Mesothelial cell of epicardium (in vitro differentiated cells): ENCODE measurements around the gene FRS3. TPM values are rescaled to one million over a fixed set of nuclear protein-coding genes. Genes with fewer than 3 reads are reported as not detected.
A peak's percentile ranks its signal among the peaks of the same experiment; 100 is the strongest.
"Not testable (repeated sequence)": the region's sequence is repeated elsewhere in the genome, so short reads cannot be mapped to it uniquely, and the experiment has no call there.

Source experiments
- DNase-seq, 2 experiments: peaks; one replicate each; pipeline ENCODE4 v3.0.0; 2021; ENCODE audit warnings: low spot score in 2 of 2; ENCODE audit not compliant: unreplicated experiment in 2 of 2
- H3K27ac Mint-ChIP-seq: 2 replicates; pipeline ENCODE4 v1.8.0; 2021; ENCODE audit warnings: mixed read lengths
- H3K27me3 Mint-ChIP-seq: 2 replicates; pipeline ENCODE4 v1.8.0; 2021; ENCODE audit warnings: low read depth, mixed read lengths
- H3K36me3 Mint-ChIP-seq: 2 replicates; pipeline ENCODE4 v1.8.0; 2021; ENCODE audit warnings: mixed read lengths
- H3K4me1 Mint-ChIP-seq: 2 replicates; pipeline ENCODE4 v1.8.0; 2021; ENCODE audit warnings: mixed read lengths
- H3K4me3 Mint-ChIP-seq: 2 replicates; pipeline ENCODE4 v1.8.0; 2021; ENCODE audit warnings: mild to moderate bottlenecking, moderate library complexity, mixed read lengths
- H3K9me3 Mint-ChIP-seq: 2 replicates; pipeline ENCODE4 v1.8.0; 2021; ENCODE audit warnings: mixed read lengths
- CTCF ChIP-seq: fragments of 200-600 bp; sonication (generic); IDR thresholded peaks from one replicate; pipeline ENCODE4 v1.5.0; 2021; ENCODE audit warnings: antibody characterized with exemption; ENCODE audit not compliant: unreplicated experiment
- total RNA-seq: library from RNA; stranded (reverse); gene quantifications from 3 replicates; pipeline ENCODE4 v1.2.1, GENCODE V29; 2021

FRS3 gene
- total RNA-seq, 1 donor from 2014 or later: 6.8 TPM

DNA sequence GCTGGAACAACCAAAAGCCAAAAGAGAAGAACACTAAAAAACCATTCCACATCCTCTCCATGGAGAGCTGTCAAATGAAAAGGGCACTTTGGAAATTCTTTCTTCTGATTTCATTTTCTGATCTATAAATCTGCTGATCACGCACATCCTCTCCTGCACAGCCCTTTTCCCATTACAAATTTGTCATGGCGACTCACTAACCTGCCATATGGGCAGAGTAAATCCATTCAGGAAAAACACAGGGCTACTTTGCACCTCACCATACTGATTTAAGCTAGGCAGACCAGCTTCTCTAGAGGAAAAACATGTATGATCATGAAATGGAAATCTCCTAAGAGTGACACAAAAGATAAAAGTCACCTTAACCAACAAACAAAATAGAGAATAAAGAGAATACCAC, 33.8 kb upstream of the FRS3 start:
- no peak for TF ChIP-seq CTCF
- H3K4me3 Mint-ChIP-seq: no peak overlapping the region
- no peak for DNase-seq

DNA sequence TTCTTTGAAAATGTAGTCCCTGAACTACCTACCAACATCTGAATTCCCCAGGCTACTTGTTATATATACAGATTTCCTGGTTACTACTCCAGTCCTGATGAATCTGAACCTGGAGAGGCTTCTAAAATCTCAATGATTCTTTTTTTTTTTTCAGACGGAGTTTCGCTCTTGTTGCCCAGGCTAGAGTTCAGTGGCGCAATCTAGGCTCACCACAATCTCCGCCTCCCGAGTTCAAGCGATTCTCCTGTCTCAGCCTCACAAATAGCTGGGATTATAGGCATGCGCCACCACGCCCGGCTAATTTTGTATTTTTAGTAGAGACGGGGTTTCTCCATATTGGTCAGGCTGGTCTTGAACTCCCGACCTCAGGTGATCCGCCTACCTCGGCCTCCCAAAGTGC, 32.2 kb upstream of the FRS3 start:
- H3K27ac Mint-ChIP-seq, DNase-seq, H3K9me3 Mint-ChIP-seq, H3K27me3 Mint-ChIP-seq, H3K4me1 Mint-ChIP-seq, H3K4me3 Mint-ChIP-seq, H3K36me3 Mint-ChIP-seq: not testable (repeated sequence)

More for the DNA sequence above, 33.8 kb upstream of the FRS3 start:
- no peaks in the 10 kb centered on the region for H3K9me3 Mint-ChIP-seq
- H3K27me3 Mint-ChIP-seq: no peaks in the 10 kb centered on the region
- H3K27ac Mint-ChIP-seq: no peak overlapping the region
- H3K4me1 Mint-ChIP-seq: peaks cover under 1% of the 10 kb centered on the region
- no peaks in the 10 kb centered on the region for H3K36me3 Mint-ChIP-seq

- no peaks in the 10 kb centered on the region for H3K27me3 Mint-ChIP-seq
- no peak for TF ChIP-seq CTCF
- H3K4me3 Mint-ChIP-seq: no peak overlapping the region
- no peaks in the 10 kb centered on the region for H3K9me3 Mint-ChIP-seq
- H3K4me1 Mint-ChIP-seq: no peaks in the 10 kb centered on the region
- DNase-seq: no peak
- no peaks in the 10 kb centered on the region for H3K36me3 Mint-ChIP-seq
- no peak overlapping the region for H3K27ac Mint-ChIP-seq
Observed at GRCh38 chr6:41811095-41811494, 31.4 kb upstream of the FRS3 start.

DNA sequence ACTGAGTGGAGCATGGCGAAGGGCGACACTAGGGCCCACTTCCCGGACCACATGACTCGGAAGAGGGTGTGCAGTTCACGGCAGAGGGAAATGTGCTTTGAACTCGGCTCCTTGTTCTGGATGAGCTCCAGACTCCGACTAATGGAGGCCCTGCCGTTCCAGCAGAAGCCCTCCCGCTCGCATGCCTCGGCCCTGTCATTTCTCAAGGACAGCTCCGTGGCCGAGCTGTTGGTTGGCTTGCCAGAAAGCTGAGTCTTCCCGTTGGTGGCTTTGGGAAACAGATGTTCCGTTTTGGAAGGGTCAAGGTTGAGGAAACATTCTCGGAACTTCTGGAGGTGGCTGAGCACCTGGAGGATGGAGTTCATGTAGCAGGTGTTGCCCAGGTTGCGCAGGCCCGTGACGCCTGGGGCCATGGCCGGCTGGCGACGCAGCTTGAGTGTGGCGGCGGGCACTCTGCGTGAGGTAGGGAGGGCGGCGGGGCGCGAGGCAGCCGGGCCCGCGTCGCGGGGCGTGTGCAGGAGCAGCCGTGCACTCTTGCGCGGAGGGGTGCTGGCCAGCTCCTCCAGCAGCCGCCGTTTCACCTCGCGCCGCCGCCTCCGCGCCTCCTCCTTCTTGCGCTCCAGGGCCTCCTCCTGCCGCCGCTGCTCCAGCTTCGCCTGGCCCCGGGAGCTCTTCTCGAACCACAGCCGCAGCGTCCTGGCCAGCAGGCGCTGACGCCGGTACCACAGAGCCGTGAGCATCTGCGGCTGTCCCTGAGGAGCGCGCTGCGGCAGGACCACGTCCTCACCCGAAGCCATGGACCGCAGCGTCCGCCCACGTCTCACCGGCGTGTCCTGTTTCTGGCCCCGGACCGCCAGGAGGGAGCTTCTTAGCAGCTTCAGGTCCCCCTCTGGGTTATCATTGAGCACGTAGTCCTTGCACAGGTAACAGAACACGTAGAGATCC, 26.4 kb upstream of the FRS3 start:
- Mint-ChIP-seq H3K9me3 (no peaks in the 10 kb centered on the region), H3K4me1 (no peaks in the 10 kb centered on the region), H3K36me3 (no peaks in the 10 kb centered on the region), H3K27ac (no peak overlapping the region), H3K27me3 (no peaks in the 10 kb centered on the region), H3K4me3 (no peak overlapping the region)
- no peak for DNase-seq
- no peak for TF ChIP-seq CTCF

DNA sequence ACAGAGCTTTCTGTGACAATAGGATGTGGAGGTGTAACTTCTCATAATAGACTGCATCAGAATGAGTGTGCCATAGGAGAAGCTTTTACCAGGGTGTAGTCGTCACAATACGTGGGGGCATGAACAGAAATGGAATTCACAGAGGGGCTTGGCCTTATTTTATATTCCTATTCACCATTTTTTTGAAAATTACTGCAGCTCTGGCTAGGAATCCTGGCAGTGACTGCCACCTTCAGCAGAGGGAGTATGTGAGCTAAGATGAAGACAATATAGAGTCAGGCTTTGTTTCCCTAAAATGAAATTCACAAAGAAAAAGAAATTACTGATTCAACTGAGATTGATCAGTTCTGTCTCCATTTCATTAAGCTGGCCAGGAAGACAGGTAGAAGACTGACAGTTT, 21.7 kb upstream of the FRS3 start:
- Mint-ChIP-seq H3K4me3 (no peak overlapping the region), H3K4me1 (no peaks in the 10 kb centered on the region), H3K27me3 (no peaks in the 10 kb centered on the region), H3K36me3 (peaks cover 7% of the 10 kb centered on the region), H3K9me3 (no peaks in the 10 kb centered on the region), H3K27ac (no peak overlapping the region)
- peak; percentile 23 for TF ChIP-seq CTCF
- DNase-seq: no peak

DNA sequence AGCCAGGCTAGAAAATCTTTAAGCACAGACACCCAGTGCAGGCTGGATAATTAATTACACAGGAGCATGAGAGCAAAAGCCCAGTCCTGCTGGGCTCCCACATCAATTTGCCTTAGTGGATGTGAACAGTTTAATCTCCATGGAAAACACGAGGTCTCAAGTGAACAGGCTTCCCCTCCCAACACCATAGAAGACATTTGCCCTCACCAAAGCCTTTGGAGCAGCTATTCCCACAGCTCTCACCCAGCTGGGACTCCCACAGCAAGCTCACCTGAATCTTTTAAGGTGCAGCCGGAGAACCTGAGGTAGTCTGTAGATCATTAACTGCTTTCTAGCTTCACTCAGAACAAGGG, 19.8 kb upstream of the FRS3 start:
- Mint-ChIP-seq H3K9me3 (no peaks in the 10 kb centered on the region), H3K27me3 (no peaks in the 10 kb centered on the region), H3K4me3 (no peak overlapping the region), H3K36me3 (peaks cover 7% of the 10 kb centered on the region), H3K4me1 (no peaks in the 10 kb centered on the region), H3K27ac (no peak overlapping the region)
- no peak for DNase-seq
- TF ChIP-seq CTCF: no peak
